Retina (tissue), 1 donor: ENCODE data around the gene SCLY.

ENCODE experiments used
- DNase-seq: peaks from one replicate; pipeline ENCODE4 v3.0.0-alpha.2; 2016

SCLY gene

GRCh38 chr2:238128534-238129001, 67.8 kb downstream of the SCLY start:
- DNase-seq, result no peak

GRCh38 chr2:238129166-238130010, 68.6 kb downstream of the SCLY start:
- DNase-seq, result no peak

- DNase-seq, result no peak
These were observed 69.4 kb downstream of the SCLY start for GRCh38 chr2:238130111-238130695.

- no peak for DNase-seq
These were observed 70.2 kb downstream of the SCLY start for GRCh38 chr2:238130696-238131628.

GRCh38 chr2:238131761-238132462, 71.1 kb downstream of the SCLY start:
- no peak for DNase-seq

GRCh38 chr2:238132463-238133450, 72.0 kb downstream of the SCLY start:
- no peak for DNase-seq

- no peak for DNase-seq
These were observed 72.9 kb downstream of the SCLY start for GRCh38 chr2:238133499-238134392.

GRCh38 chr2:238134393-238134785, 73.6 kb downstream of the SCLY start:
- DNase-seq, result no peak

- DNase-seq, result no peak
These were observed 74.9 kb downstream of the SCLY start for GRCh38 chr2:238135601-238136150.

- DNase-seq, result no peak
These were observed 76.2 kb downstream of the SCLY start for GRCh38 chr2:238136820-238137537.

GRCh38 chr2:238137885-238138284, 77.1 kb downstream of the SCLY start:
- no peak for DNase-seq

- peak; percentile 69 for DNase-seq
These were observed 77.8 kb downstream of the SCLY start, which contains the start of gene KLHL30 for GRCh38 chr2:238138331-238139195. TSS of gene KLHL30 (plus strand) at chr2:238138668. CDS start at chr2:238140755, 2,087 bp downstream.

GRCh38 chr2:238139196-238140039, 78.6 kb downstream of the SCLY start:
- no peak for DNase-seq

GRCh38 chr2:238140040-238140439, 79.2 kb downstream of the SCLY start:
- DNase-seq, result no peak

- no peak for DNase-seq
These were observed 80.1 kb downstream of the SCLY start for GRCh38 chr2:238140721-238141540.
